GM12873 (cell line): ENCODE data around the gene ZNF23.

Experiments used
- CTCF ChIP-seq: IDR thresholded peaks from 2 replicates; pipeline ENCODE4 v1.5.1; 2012; ENCODE audit warnings: low read depth, mild to moderate bottlenecking, moderate library complexity, low read length, control low read depth; ENCODE audit not compliant: insufficient read depth; ENCODE audit errors: missing control alignments

Gene ZNF23

GRCh38 chr16:71436473-71436872 lies 25.6 kb downstream of the ZNF23 start:
- TF ChIP-seq CTCF: no peak

GRCh38 chr16:71432906-71433305 lies 29.1 kb downstream of the ZNF23 start:
- no peak for TF ChIP-seq CTCF

- no peak for TF ChIP-seq CTCF
These were observed 30.1 kb downstream of the ZNF23 start for GRCh38 chr16:71431991-71432390.

GRCh38 chr16:71431176-71431575 lies 30.9 kb downstream of the ZNF23 start:
- no peak for TF ChIP-seq CTCF

- TF ChIP-seq CTCF: no peak
These were observed 31.3 kb downstream of the ZNF23 start for GRCh38 chr16:71430744-71431143.

GRCh38 chr16:71429581-71429980 lies 32.5 kb downstream of the ZNF23 start:
- no peak for TF ChIP-seq CTCF

GRCh38 chr16:71428883-71429282 lies 33.2 kb downstream of the ZNF23 start:
- no peak for TF ChIP-seq CTCF
